H9 (cell line): Measurements from ENCODE around the gene PTPN12. TPM values are rescaled to one million over a fixed set of nuclear protein-coding genes. Genes with fewer than 3 reads are reported as not detected.
"Not testable (repeated sequence)": the region's sequence is repeated elsewhere in the genome, so short reads cannot be mapped to it uniquely, and the experiment has no call there.

Experiments used
- DNase-seq: peaks from one replicate; pipeline ENCODE4 v3.0.0-alpha.2; 2017
- H2AFZ ChIP-seq: one replicate; pipeline ENCODE4 v1.6.1; 2013; ENCODE audit warnings: mild to moderate bottlenecking, low read length, control low read depth, moderate library complexity
- H2AK5ac ChIP-seq: 2 replicates; pipeline ENCODE4 v1.6.1; 2013; ENCODE audit warnings: low read length, control low read depth, mixed read lengths; ENCODE audit not compliant: insufficient read length
- H2BK120ac ChIP-seq: one replicate; pipeline ENCODE4 v1.6.1; 2013; ENCODE audit warnings: low read depth, mild to moderate bottlenecking, low read length, control low read depth, inconsistent platforms; ENCODE audit not compliant: poor library complexity, severe bottlenecking
- H2BK12ac ChIP-seq: 2 replicates; pipeline ENCODE4 v1.6.1; 2013; ENCODE audit warnings: low read length, control low read depth, mixed read lengths, low read depth; ENCODE audit not compliant: insufficient read length
- H2BK15ac ChIP-seq: 2 replicates; pipeline ENCODE4 v1.6.1; 2013; ENCODE audit warnings: low read depth, low read length, control low read depth
- H2BK20ac ChIP-seq: one replicate; pipeline ENCODE4 v1.6.1; 2013; ENCODE audit warnings: low read depth, mild to moderate bottlenecking, low read length, control low read depth, inconsistent platforms; ENCODE audit not compliant: poor library complexity, severe bottlenecking
- H2BK5ac ChIP-seq: 2 replicates; pipeline ENCODE4 v1.6.1; 2013; ENCODE audit warnings: low read length, control low read depth, mixed read lengths; ENCODE audit not compliant: insufficient read length
- H3K14ac ChIP-seq: 2 replicates; pipeline ENCODE4 v1.6.1; 2013; ENCODE audit warnings: low read length, control low read depth; ENCODE audit not compliant: insufficient read depth
- H3K18ac ChIP-seq: 2 replicates; pipeline ENCODE4 v1.6.1; 2013; ENCODE audit warnings: low read depth, mild to moderate bottlenecking, mixed read lengths, low read length, control low read depth; ENCODE audit not compliant: insufficient read length
- H3K23ac ChIP-seq: 2 replicates; pipeline ENCODE4 v1.6.1; 2013; ENCODE audit warnings: low read length, control low read depth, mixed read lengths, low read depth; ENCODE audit not compliant: insufficient read length
- H3K23me2 ChIP-seq: 2 replicates; pipeline ENCODE4 v1.6.1; 2013; ENCODE audit warnings: low read depth, mild to moderate bottlenecking, mixed read lengths, low read length, control low read depth; ENCODE audit not compliant: insufficient read length, poor library complexity, severe bottlenecking
- H3K27ac ChIP-seq: 2 replicates; pipeline ENCODE4 v1.5.1; 2013; ENCODE audit warnings: low read length, control low read depth, mixed read lengths, low read depth; ENCODE audit not compliant: insufficient read length
- H3K27me3 ChIP-seq: 2 replicates; pipeline ENCODE4 v1.6.1; 2013; ENCODE audit warnings: low read length, control low read depth, inconsistent platforms; ENCODE audit not compliant: insufficient read depth
- H3K4ac ChIP-seq: 2 replicates; pipeline ENCODE4 v1.6.1; 2013; ENCODE audit warnings: low read depth, mild to moderate bottlenecking, control low read depth, inconsistent platforms, low read length, moderate library complexity
- H3K4me1 ChIP-seq: 2 replicates; pipeline ENCODE4 v1.6.1; 2013; ENCODE audit warnings: low read length, control low read depth, inconsistent platforms; ENCODE audit not compliant: insufficient read depth
- H3K4me2 ChIP-seq: 2 replicates; pipeline ENCODE4 v1.6.1; 2013; ENCODE audit warnings: low read length, control low read depth, mixed read lengths; ENCODE audit not compliant: insufficient read length, insufficient read depth
- H3K56ac ChIP-seq: 2 replicates; pipeline ENCODE4 v1.6.1; 2013; ENCODE audit warnings: low read depth, mild to moderate bottlenecking, mixed read lengths, low read length, control low read depth; ENCODE audit not compliant: insufficient read length
- H3K79me1 ChIP-seq: 2 replicates; pipeline ENCODE4 v1.6.1; 2013; ENCODE audit warnings: low read depth, mild to moderate bottlenecking, moderate library complexity, low read length, control low read depth, inconsistent platforms; ENCODE audit not compliant: insufficient read depth, poor library complexity, severe bottlenecking
- H3K79me2 ChIP-seq: 2 replicates; pipeline ENCODE4 v1.6.1; 2013; ENCODE audit warnings: low read length, control low read depth, inconsistent platforms; ENCODE audit not compliant: insufficient read depth
- H3K9ac ChIP-seq: 2 replicates; pipeline ENCODE4 v1.6.1; 2013; ENCODE audit warnings: low read length, control low read depth, mixed read lengths; ENCODE audit not compliant: insufficient read length; ENCODE audit errors: extremely low read depth
- H3K9me3 ChIP-seq: one replicate; pipeline ENCODE4 v1.6.1; 2013; ENCODE audit warnings: low read depth, low read length, inconsistent platforms; ENCODE audit not compliant: control insufficient read depth
- H3T11ph ChIP-seq: one replicate; pipeline ENCODE4 v1.6.1; 2013; ENCODE audit warnings: mild to moderate bottlenecking, low read length, control low read depth, inconsistent platforms
- H4K20me1 ChIP-seq: one replicate; pipeline ENCODE4 v1.6.1; 2013; ENCODE audit not compliant: control insufficient read depth, insufficient read length, insufficient read depth
- H4K5ac ChIP-seq: 2 replicates; pipeline ENCODE4 v1.6.1; 2013; ENCODE audit warnings: low read depth, mild to moderate bottlenecking, mixed read lengths, low read length, control low read depth; ENCODE audit not compliant: insufficient read length
- H4K8ac ChIP-seq: replicated peaks from 2 replicates; pipeline ENCODE4 v1.6.1; 2013; ENCODE audit warnings: low read length, control low read depth, mixed read lengths, low read depth; ENCODE audit not compliant: insufficient read length
- H4K91ac ChIP-seq: 2 replicates; pipeline ENCODE4 v1.6.1; 2013; ENCODE audit warnings: low read depth, mild to moderate bottlenecking, moderate library complexity, mixed read lengths, low read length, control low read depth; ENCODE audit not compliant: insufficient read length
- H3K27ac Mint-ChIP-seq, 3 experiments: 2 replicates in 2 of 3; 3 replicates in 1 of 3; pipeline ENCODE4 v1.8.0; 2020 to 2021; ENCODE audit warnings: mixed read lengths in 3 of 3, mild to moderate bottlenecking in 1 of 3, moderate library complexity in 1 of 3
- H3K27me3 Mint-ChIP-seq: 2 replicates; pipeline ENCODE4 v1.8.0; 2021; ENCODE audit warnings: low read depth, mild to moderate bottlenecking, moderate library complexity, mixed read lengths
- H3K36me3 Mint-ChIP-seq, 3 experiments: 2 replicates in 2 of 3; 3 replicates in 1 of 3; pipeline ENCODE4 v1.8.0; 2020 to 2021; ENCODE audit warnings: low read depth in 3 of 3, mixed read lengths in 3 of 3; ENCODE audit not compliant: insufficient read depth in 1 of 3
- H3K4me1 Mint-ChIP-seq, 2 experiments: 2 replicates each; pipeline ENCODE4 v1.8.0; 2020; ENCODE audit warnings: mixed read lengths in 2 of 2
- H3K4me3 Mint-ChIP-seq, 2 experiments: 2 replicates in 1 of 2; 3 replicates in 1 of 2; pipeline ENCODE4 v1.8.0; 2020 to 2021; ENCODE audit warnings: mild to moderate bottlenecking in 2 of 2, mixed read lengths in 2 of 2, moderate library complexity in 1 of 2
- H3K9me3 Mint-ChIP-seq, 2 experiments: 2 replicates in 1 of 2; 3 replicates in 1 of 2; pipeline ENCODE4 v1.8.0; 2020; ENCODE audit warnings: mild to moderate bottlenecking in 2 of 2, mixed read lengths in 2 of 2, moderate library complexity in 1 of 2
- WGBS: extraction: QIAGEN DNeasy Blood & Tissue Kit; methylation state at CpG from one replicate; pipeline ENCODE4 v1.1.7; 2013; ENCODE audit warnings: missing lambda C conversion rate, low lambda C conversion rate, mixed read lengths; ENCODE audit not compliant: insufficient read length; ENCODE audit errors: extremely low coverage; 5-methylcytosine and 5-hydroxymethylcytosine counted together
- total RNA-seq: library from RNA; stranded (reverse); gene quantifications from 2 replicates; pipeline ENCODE4 v1.2.1, GENCODE V29; 2021
- TF ChIP-seq, protein P1 (sequence below): fragments of 200-600 bp; sonication (generic); conservative IDR thresholded peaks from 3 replicates; pipeline ENCODE4 v1.8.0; 2021; ENCODE audit warnings: antibody characterized with exemption, mild to moderate bottlenecking

PTPN12 gene
- total RNA-seq, 1 experiment from 2014 or later, result 128 TPM

DNA sequence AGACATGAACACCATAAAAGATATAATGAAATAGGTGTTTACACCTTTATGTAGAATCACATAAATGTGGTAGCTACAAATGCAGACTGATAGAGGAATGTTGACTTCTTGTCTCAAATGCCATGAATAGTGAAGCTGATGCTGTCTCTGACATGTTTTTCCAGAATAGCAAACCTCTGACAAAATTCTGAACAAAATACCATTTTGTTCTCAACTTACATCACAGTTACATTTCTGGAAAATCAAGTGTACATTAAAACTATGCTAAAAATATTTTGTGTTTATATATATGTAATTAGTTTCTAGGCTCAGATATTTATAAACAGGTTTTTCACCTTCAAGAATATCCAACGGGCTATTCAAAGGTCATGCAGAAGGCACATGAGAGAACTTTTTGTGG lies 16.8 kb upstream of the PTPN12 start:
- Histone ChIP-seq H4K20me1 (no peaks in the 10 kb centered on the region), H3K4me2 (no peak overlapping the region), H3K4ac (no peak overlapping the region), H2AK5ac (no peak overlapping the region), H2BK15ac (no peak overlapping the region), H4K5ac (no peak overlapping the region), H3K18ac (no peak overlapping the region), H3T11ph (no peak overlapping the region), H2BK5ac (no peak overlapping the region), H3K9ac (no peak overlapping the region), H2BK12ac (no peak overlapping the region), H3K4me1 (no peaks in the 10 kb centered on the region; the same call in 1 of the 2 replicates), H2BK120ac (no peak overlapping the region), H3K79me1 (no peaks in the 10 kb centered on the region), H3K79me2 (no peaks in the 10 kb centered on the region), H3K23me2 (no peaks in the 10 kb centered on the region), H2AFZ (no peak overlapping the region), H3K9me3 (no peaks in the 10 kb centered on the region), H2BK20ac (no peak overlapping the region), H4K91ac (no peak overlapping the region), H4K8ac (no peak overlapping the region), H3K14ac (no peak overlapping the region), H3K27me3 (no peaks in the 10 kb centered on the region), H3K27ac (no peak overlapping the region), H3K23ac (no peak overlapping the region), H3K56ac (no peak overlapping the region)
- no CpG with 5 or more reads among the region's 1 CpG for WGBS
- Mint-ChIP-seq H3K9me3 (no peaks in the 10 kb centered on the region; a peak in 1 of 5 replicates), H3K36me3 (no peaks in the 10 kb centered on the region), H3K27ac (no peak overlapping the region), H3K4me1 (no peaks in the 10 kb centered on the region), H3K4me3 (no peak overlapping the region), H3K27me3 (no peaks in the 10 kb centered on the region)
- no peak for DNase-seq
- TF ChIP-seq, protein P1, sequence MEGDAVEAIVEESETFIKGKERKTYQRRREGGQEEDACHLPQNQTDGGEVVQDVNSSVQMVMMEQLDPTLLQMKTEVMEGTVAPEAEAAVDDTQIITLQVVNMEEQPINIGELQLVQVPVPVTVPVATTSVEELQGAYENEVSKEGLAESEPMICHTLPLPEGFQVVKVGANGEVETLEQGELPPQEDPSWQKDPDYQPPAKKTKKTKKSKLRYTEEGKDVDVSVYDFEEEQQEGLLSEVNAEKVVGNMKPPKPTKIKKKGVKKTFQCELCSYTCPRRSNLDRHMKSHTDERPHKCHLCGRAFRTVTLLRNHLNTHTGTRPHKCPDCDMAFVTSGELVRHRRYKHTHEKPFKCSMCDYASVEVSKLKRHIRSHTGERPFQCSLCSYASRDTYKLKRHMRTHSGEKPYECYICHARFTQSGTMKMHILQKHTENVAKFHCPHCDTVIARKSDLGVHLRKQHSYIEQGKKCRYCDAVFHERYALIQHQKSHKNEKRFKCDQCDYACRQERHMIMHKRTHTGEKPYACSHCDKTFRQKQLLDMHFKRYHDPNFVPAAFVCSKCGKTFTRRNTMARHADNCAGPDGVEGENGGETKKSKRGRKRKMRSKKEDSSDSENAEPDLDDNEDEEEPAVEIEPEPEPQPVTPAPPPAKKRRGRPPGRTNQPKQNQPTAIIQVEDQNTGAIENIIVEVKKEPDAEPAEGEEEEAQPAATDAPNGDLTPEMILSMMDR, result no peak

DNA sequence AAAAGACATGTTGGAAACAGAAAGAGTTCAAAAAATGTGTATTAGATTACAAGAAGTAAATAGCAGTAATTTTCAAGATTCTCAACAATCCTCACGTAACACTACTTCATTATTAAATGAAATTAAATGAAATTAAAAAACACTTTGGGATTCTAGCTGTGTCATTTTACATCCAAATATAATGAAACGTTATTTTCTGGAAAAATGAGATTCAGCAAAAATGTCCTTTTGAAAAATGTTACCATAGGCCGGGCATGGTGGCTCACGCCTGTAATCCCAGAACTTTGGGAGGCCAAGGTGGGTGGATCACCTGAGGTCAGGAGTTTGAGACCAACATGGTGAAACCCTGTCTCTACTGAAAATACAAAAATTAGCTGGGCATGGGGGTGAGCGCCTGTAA lies 15.6 kb upstream of the PTPN12 start:
- not testable (repeated sequence) for H3K4me1 Mint-ChIP-seq, H3K36me3 Mint-ChIP-seq, H3K23ac ChIP-seq, H3K79me1 ChIP-seq, H3K27me3 Mint-ChIP-seq, H3K18ac ChIP-seq, H3K27ac ChIP-seq, H3K27ac Mint-ChIP-seq, DNase-seq, H2BK12ac ChIP-seq, H4K20me1 ChIP-seq, H3K9ac ChIP-seq, H3K4me2 ChIP-seq, H3K56ac ChIP-seq, H3K79me2 ChIP-seq, H3K9me3 ChIP-seq, H2AK5ac ChIP-seq, H3T11ph ChIP-seq, H3K27me3 ChIP-seq, H4K5ac ChIP-seq, H3K14ac ChIP-seq, H2BK120ac ChIP-seq, H2AFZ ChIP-seq, H3K4me1 ChIP-seq, H3K4me3 Mint-ChIP-seq, H3K4ac ChIP-seq, H4K91ac ChIP-seq, H2BK20ac ChIP-seq, H2BK15ac ChIP-seq, H2BK5ac ChIP-seq, H4K8ac ChIP-seq, H3K9me3 Mint-ChIP-seq, H3K23me2 ChIP-seq
- no CpG with 5 or more reads among the region's 5 CpGs for WGBS
